ENCODE data around the gene DTD2.

DTD2 gene

GRCh38 chr14:31403707-31404106, 53.6 kb downstream of the DTD2 start:
- no peak for DNase-seq

- DNase-seq = no peak
Measured at GRCh38 chr14:31402764-31403439, 54.4 kb downstream of the DTD2 start.

- DNase-seq = no peak
Measured at GRCh38 chr14:31401369-31401932, 55.9 kb downstream of the DTD2 start.

GRCh38 chr14:31400031-31400638, 57.2 kb downstream of the DTD2 start:
- no peak for DNase-seq

Measured in NCI-H1436 (cell line).